Transverse colon (tissue), 3 donors: Measurements from ENCODE around the gene ILF2.

Experiments
- POLR2A ChIP-seq: fragments of 450-650 bp; IDR thresholded peaks from one replicate; pipeline ENCODE4 v1.6.1; 2016; ENCODE audit warnings: antibody characterized with exemption, mild to moderate bottlenecking, moderate library complexity
- TF ChIP-seq, protein P1 (sequence below), 5 experiments: fragments of 200-600 bp in 3 of 5; fragments of 450-650 bp in 2 of 5; sonication (generic) in 3 of 5; IDR thresholded peaks; 1 replicate in 2 of 5; 2 replicates in 3 of 5; pipeline ENCODE4 v1.5.1; 2016 to 2017; ENCODE audit warnings: antibody characterized with exemption in 5 of 5, inconsistent platforms in 3 of 5, mild to moderate bottlenecking in 2 of 5, moderate library complexity in 1 of 5

DNA sequence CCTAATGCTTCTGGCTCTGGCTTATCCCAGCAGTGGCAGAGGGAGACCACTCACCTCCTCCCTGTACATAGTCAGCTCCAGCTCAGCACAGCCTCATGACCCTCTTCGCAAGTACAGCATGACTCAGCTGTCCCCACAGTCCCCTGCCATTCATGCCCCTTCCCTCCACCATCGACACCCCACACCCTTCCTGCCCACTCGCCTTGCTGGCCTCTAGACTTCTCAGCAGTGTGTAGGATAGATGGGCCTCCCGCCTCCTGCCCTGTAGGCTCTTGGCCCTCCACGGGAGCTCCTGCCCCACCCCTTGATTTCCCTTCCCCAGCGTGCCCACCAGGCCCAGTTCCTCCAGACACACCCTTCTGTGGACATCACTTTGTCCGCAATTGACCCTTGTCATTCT lies 17.5 kb upstream of the ILF2 start:
- TF ChIP-seq, protein P1, sequence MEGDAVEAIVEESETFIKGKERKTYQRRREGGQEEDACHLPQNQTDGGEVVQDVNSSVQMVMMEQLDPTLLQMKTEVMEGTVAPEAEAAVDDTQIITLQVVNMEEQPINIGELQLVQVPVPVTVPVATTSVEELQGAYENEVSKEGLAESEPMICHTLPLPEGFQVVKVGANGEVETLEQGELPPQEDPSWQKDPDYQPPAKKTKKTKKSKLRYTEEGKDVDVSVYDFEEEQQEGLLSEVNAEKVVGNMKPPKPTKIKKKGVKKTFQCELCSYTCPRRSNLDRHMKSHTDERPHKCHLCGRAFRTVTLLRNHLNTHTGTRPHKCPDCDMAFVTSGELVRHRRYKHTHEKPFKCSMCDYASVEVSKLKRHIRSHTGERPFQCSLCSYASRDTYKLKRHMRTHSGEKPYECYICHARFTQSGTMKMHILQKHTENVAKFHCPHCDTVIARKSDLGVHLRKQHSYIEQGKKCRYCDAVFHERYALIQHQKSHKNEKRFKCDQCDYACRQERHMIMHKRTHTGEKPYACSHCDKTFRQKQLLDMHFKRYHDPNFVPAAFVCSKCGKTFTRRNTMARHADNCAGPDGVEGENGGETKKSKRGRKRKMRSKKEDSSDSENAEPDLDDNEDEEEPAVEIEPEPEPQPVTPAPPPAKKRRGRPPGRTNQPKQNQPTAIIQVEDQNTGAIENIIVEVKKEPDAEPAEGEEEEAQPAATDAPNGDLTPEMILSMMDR (IDR thresholded peaks at IDR 0.05): no peak
- no peak for TF ChIP-seq POLR2A
